Measurements from ENCODE around the gene LAMA3. TPM values are rescaled to one million over a fixed set of nuclear protein-coding genes. Genes with fewer than 3 reads are reported as not detected.

The LAMA3 gene
- total and polyA plus RNA-seq, 4 donors, result 0.26 to 3.9 (median 0.37) TPM

DNA sequence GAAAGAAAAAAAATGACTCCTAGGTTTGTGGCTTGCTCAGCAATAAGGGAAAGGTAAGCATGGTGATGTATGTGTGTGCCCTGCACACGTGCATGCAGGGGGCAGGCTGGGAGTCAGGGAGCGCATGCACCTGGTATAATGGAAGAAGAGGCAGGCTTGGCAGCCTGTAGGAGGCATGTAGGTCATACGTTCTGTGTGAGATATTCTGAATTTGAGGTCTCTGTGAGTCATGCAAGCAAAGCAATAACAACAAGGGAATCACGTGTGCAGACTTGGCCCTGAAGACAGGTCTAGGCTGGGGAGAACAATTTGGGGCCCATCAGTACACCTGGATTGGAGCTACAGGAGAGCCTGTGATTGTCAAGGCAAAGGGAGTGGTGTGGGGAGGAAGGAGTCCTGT is 230.8 kb downstream of the LAMA3 start (continued):
- TF ChIP-seq RAD21 (IDR thresholded peaks at IDR 0.05), result no peak

GRCh38 chr18:23921716-23922285 is 232.5 kb downstream of the LAMA3 start:
- no peak overlapping the region for H3K4me3 ChIP-seq (ENCODE audit: low read depth in 1 of 3, low read length in 3 of 3)
- H3K4me1 ChIP-seq (ENCODE audit: control insufficient read depth in 4 of 4, insufficient read depth in 4 of 4, low read length in 3 of 4), result peaks cover 0 to 4% (median under 1%) of the 10 kb centered on the region in 4 donors
- H3K27me3 ChIP-seq (ENCODE audit: control insufficient read depth in 4 of 4, insufficient read depth in 4 of 4, low read length in 3 of 4), result no peaks in the 10 kb centered on the region
- no peak overlapping the region for H3K9ac ChIP-seq (ENCODE audit: low read depth in 1 of 2, low read length in 2 of 2)
- DNase-seq (ENCODE audit: low spot score), result no peak
- WGBS, result 96% methylated on average over 12 of the region's 12 CpGs
- H3K9me3 ChIP-seq (ENCODE audit: control insufficient read depth in 4 of 4, low read length in 3 of 4), result no peaks in the 10 kb centered on the region
- no peaks in the 10 kb centered on the region for H3K36me3 ChIP-seq (ENCODE audit: control insufficient read depth in 4 of 4, insufficient read depth in 3 of 4, low read depth in 1 of 4, low read length in 3 of 4)
- TF ChIP-seq, protein P1, sequence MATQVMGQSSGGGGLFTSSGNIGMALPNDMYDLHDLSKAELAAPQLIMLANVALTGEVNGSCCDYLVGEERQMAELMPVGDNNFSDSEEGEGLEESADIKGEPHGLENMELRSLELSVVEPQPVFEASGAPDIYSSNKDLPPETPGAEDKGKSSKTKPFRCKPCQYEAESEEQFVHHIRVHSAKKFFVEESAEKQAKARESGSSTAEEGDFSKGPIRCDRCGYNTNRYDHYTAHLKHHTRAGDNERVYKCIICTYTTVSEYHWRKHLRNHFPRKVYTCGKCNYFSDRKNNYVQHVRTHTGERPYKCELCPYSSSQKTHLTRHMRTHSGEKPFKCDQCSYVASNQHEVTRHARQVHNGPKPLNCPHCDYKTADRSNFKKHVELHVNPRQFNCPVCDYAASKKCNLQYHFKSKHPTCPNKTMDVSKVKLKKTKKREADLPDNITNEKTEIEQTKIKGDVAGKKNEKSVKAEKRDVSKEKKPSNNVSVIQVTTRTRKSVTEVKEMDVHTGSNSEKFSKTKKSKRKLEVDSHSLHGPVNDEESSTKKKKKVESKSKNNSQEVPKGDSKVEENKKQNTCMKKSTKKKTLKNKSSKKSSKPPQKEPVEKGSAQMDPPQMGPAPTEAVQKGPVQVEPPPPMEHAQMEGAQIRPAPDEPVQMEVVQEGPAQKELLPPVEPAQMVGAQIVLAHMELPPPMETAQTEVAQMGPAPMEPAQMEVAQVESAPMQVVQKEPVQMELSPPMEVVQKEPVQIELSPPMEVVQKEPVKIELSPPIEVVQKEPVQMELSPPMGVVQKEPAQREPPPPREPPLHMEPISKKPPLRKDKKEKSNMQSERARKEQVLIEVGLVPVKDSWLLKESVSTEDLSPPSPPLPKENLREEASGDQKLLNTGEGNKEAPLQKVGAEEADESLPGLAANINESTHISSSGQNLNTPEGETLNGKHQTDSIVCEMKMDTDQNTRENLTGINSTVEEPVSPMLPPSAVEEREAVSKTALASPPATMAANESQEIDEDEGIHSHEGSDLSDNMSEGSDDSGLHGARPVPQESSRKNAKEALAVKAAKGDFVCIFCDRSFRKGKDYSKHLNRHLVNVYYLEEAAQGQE (IDR thresholded peaks at IDR 0.05), result no peak
- TF ChIP-seq YY1 (IDR thresholded peaks at IDR 0.05), result no peak
- no peak for TF ChIP-seq HNF4A (conservative IDR thresholded peaks at IDR 0.05)
- TF ChIP-seq TAF1 (conservative IDR thresholded peaks at IDR 0.05), result no peak
- TF ChIP-seq GABPA (IDR thresholded peaks at IDR 0.05 in 1 of 2, conservative IDR thresholded peaks at IDR 0.05 in 1 of 2), result no peak
- no peak for TF ChIP-seq SP1 (IDR thresholded peaks at IDR 0.05)
- no peak for TF ChIP-seq RAD21 (IDR thresholded peaks at IDR 0.05)
- no peak for TF ChIP-seq ATF3 (IDR thresholded peaks at IDR 0.05)
- TF ChIP-seq FOXA1 (IDR thresholded peaks at IDR 0.05), result no peak
- TF ChIP-seq, protein P2, sequence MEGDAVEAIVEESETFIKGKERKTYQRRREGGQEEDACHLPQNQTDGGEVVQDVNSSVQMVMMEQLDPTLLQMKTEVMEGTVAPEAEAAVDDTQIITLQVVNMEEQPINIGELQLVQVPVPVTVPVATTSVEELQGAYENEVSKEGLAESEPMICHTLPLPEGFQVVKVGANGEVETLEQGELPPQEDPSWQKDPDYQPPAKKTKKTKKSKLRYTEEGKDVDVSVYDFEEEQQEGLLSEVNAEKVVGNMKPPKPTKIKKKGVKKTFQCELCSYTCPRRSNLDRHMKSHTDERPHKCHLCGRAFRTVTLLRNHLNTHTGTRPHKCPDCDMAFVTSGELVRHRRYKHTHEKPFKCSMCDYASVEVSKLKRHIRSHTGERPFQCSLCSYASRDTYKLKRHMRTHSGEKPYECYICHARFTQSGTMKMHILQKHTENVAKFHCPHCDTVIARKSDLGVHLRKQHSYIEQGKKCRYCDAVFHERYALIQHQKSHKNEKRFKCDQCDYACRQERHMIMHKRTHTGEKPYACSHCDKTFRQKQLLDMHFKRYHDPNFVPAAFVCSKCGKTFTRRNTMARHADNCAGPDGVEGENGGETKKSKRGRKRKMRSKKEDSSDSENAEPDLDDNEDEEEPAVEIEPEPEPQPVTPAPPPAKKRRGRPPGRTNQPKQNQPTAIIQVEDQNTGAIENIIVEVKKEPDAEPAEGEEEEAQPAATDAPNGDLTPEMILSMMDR (IDR thresholded peaks at IDR 0.05; ENCODE audit: low read depth, low read length, missing input control), result no peak
- TF ChIP-seq MAX (IDR thresholded peaks at IDR 0.05), result no peak
- TF ChIP-seq NR2F2 (IDR thresholded peaks at IDR 0.05), result no peak
- no peak overlapping the region for H3K27ac ChIP-seq (ENCODE audit: low read depth in 1 of 2, low read length in 2 of 2)

DNA sequence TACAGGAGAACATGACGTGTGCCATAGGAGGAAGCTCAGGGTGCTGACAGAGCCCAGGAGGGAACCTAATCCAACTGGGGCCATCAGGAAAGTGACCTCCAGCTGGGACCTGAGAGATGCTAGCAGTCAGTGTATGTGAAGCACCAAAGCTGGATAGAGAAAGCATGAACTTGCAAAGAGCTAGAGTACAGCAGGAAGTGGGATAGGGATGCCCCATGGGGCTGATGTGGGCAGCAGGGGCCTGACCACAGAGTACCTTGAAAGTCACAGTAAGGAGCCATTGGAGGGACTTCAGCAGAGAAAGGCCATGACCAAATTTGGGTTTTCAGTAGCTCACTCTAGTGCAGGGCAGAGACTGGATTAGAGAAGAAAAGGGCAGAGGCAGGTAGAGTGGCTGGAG is 233.7 kb downstream of the LAMA3 start:
- no peak overlapping the region for H3K4me3 ChIP-seq (ENCODE audit: low read depth in 1 of 3, low read length in 3 of 3)
- WGBS, result 89% methylated on average over 1 of the region's 1 CpG
- H3K9me3 ChIP-seq (ENCODE audit: control insufficient read depth in 4 of 4, low read length in 3 of 4), result no peaks in the 10 kb centered on the region
- H3K27me3 ChIP-seq (ENCODE audit: control insufficient read depth in 4 of 4, insufficient read depth in 4 of 4, low read length in 3 of 4), result no peaks in the 10 kb centered on the region
- DNase-seq (ENCODE audit: low spot score), result no peak
- H3K9ac ChIP-seq (ENCODE audit: low read depth in 1 of 2, low read length in 2 of 2), result no peak overlapping the region
- no peak overlapping the region for H3K27ac ChIP-seq (ENCODE audit: low read depth in 1 of 2, low read length in 2 of 2)
- H3K36me3 ChIP-seq (ENCODE audit: control insufficient read depth in 4 of 4, insufficient read depth in 3 of 4, low read depth in 1 of 4, low read length in 3 of 4), result no peaks in the 10 kb centered on the region
- H3K4me1 ChIP-seq (ENCODE audit: control insufficient read depth in 4 of 4, insufficient read depth in 4 of 4, low read length in 3 of 4), result peaks cover 0 to 4% (median 1%) of the 10 kb centered on the region in 4 donors
- TF ChIP-seq YY1 (IDR thresholded peaks at IDR 0.05) (no peak), FOXA1 (IDR thresholded peaks at IDR 0.05) (no peak), HNF4A (conservative IDR thresholded peaks at IDR 0.05) (no peak), TAF1 (conservative IDR thresholded peaks at IDR 0.05) (no peak), RAD21 (IDR thresholded peaks at IDR 0.05) (no peak), SP1 (IDR thresholded peaks at IDR 0.05) (no peak), ATF3 (IDR thresholded peaks at IDR 0.05) (no peak), HNF4G (IDR thresholded peaks at IDR 0.05) (no peak), NR2F2 (IDR thresholded peaks at IDR 0.05) (no peak), RXRA (IDR thresholded peaks at IDR 0.05) (no peak), EGR1 (IDR thresholded peaks at IDR 0.05; ENCODE audit: low read depth in 2 of 2) (no peak), MAX (IDR thresholded peaks at IDR 0.05) (no peak), FOXA2 (IDR thresholded peaks at IDR 0.05) (no peak)
- TF ChIP-seq, protein P2 (IDR thresholded peaks at IDR 0.05; ENCODE audit: low read depth, low read length, missing input control), result no peak
- TF ChIP-seq, protein P1 (IDR thresholded peaks at IDR 0.05), result no peak
